Naive thymus-derived CD4-positive, alpha-beta T cell (primary cell): ENCODE results near the gene TBC1D16. TPM values are rescaled to one million over a fixed set of nuclear protein-coding genes. Genes with fewer than 3 reads are reported as not detected.
A peak's percentile ranks its signal among the peaks of the same experiment; 100 is the strongest.

Experiments used
- ATAC-seq: fragments of 150-1000 bp; cut with Tn5 transposase; 2 replicates; pipeline ENCODE4 v1.10.0; 2021; ENCODE audit warnings: mild to moderate bottlenecking, moderate library complexity
- CTCF ChIA-PET: fragments of 350-600 bp; sonication (Branson Sonifier 250); formaldehyde crosslinking; loops from one replicate; lab custom pipeline; 2021; ENCODE audit warnings: antibody characterized with exemption; lab: Charles Lee
- POLR2A ChIA-PET: fragments of 350-600 bp; sonication (Branson Sonifier 250); formaldehyde crosslinking; loops from one replicate; lab custom pipeline; 2021; ENCODE audit warnings: antibody characterized with exemption, inconsistent platforms; lab: Charles Lee
- DNase-seq, 9 donors: peaks; one replicate each; pipeline versions ENCODE4 v3.0.0 to v3.0.0-alpha.2; 2020 to 2022; ENCODE audit warnings: mixed read lengths in 1 of 9
- H3K27ac ChIP-seq: one replicate; pipeline ENCODE4 v1.7.0; 2013; ENCODE audit warnings: mild to moderate bottlenecking, low read depth, low read length, moderate library complexity
- H3K27me3 ChIP-seq, 2 donors: one replicate each; pipeline ENCODE4 v1.7.0; 2013; ENCODE audit warnings: low read length in 2 of 2, mild to moderate bottlenecking in 2 of 2, moderate library complexity in 2 of 2; ENCODE audit not compliant: control insufficient read depth in 2 of 2, insufficient read depth in 2 of 2
- H3K36me3 ChIP-seq, 3 experiments: 1 replicate in 2 of 3; 2 replicates in 1 of 3; pipeline ENCODE4 v1.7.0; 2013; ENCODE audit warnings: low read length in 3 of 3, mild to moderate bottlenecking in 3 of 3, moderate library complexity in 1 of 3; ENCODE audit not compliant: insufficient read depth in 3 of 3, control insufficient read depth in 2 of 3
- H3K4me1 ChIP-seq, 2 donors: one replicate each; pipeline ENCODE4 v1.7.0; 2013; ENCODE audit warnings: low read length in 2 of 2, mild to moderate bottlenecking in 2 of 2, moderate library complexity in 1 of 2; ENCODE audit not compliant: control insufficient read depth in 2 of 2, insufficient read depth in 2 of 2
- H3K4me3 ChIP-seq: 2 replicates; pipeline ENCODE4 v1.7.0; 2013; ENCODE audit warnings: mild to moderate bottlenecking, low read length
- H3K9me3 ChIP-seq, 3 experiments: 1 replicate in 2 of 3; 2 replicates in 1 of 3; pipeline ENCODE4 v1.7.0; 2013; ENCODE audit warnings: low read length in 3 of 3; ENCODE audit not compliant: control insufficient read depth in 2 of 3
- H3K27ac Mint-ChIP-seq, 9 donors: one replicate each; pipeline ENCODE4 v1.8.0; 2020 to 2022; ENCODE audit warnings: mixed read lengths in 9 of 9, mild to moderate bottlenecking in 8 of 9, moderate library complexity in 5 of 9, inconsistent platforms in 2 of 9
- H3K27me3 Mint-ChIP-seq, 5 donors: one replicate each; pipeline ENCODE4 v1.8.0; 2021 to 2022; ENCODE audit warnings: mixed read lengths in 5 of 5, mild to moderate bottlenecking in 1 of 5
- H3K36me3 Mint-ChIP-seq, 5 donors: one replicate each; pipeline ENCODE4 v1.8.0; 2020 to 2022; ENCODE audit warnings: mixed read lengths in 5 of 5, mild to moderate bottlenecking in 3 of 5, inconsistent platforms in 1 of 5
- H3K4me1 Mint-ChIP-seq, 7 donors: one replicate each; pipeline ENCODE4 v1.8.0; 2020 to 2022; ENCODE audit warnings: mixed read lengths in 7 of 7, mild to moderate bottlenecking in 3 of 7, inconsistent platforms in 1 of 7
- H3K4me3 Mint-ChIP-seq, 10 donors: one replicate each; pipeline ENCODE4 v1.8.0; 2020 to 2022; ENCODE audit warnings: mild to moderate bottlenecking in 10 of 10, mixed read lengths in 10 of 10, moderate library complexity in 6 of 10, inconsistent platforms in 2 of 10
- H3K9me3 Mint-ChIP-seq, 11 donors: one replicate each; pipeline ENCODE4 v1.8.0; 2020 to 2022; ENCODE audit warnings: mixed read lengths in 11 of 11, mild to moderate bottlenecking in 4 of 11, inconsistent platforms in 1 of 11, moderate library complexity in 1 of 11
- intact Hi-C, 2 donors: fragments of 100-400 bp; cut with micrococcal nuclease; formaldehyde crosslinking; loops; one replicate each; pipeline ENCODE4 v1.15.1; 2023
- polyA plus RNA-seq, 2 donors: library from polyadenylated mRNA; unstranded; fragments of 300-500 nt; fragmentation: Illumina TruSeq; gene quantifications; one replicate each; pipeline ENCODE4 v1.2.3, GENCODE V29; 2021
- total RNA-seq, 6 experiments: library from RNA in 5 of 6; stranded (reverse) in 5 of 6; gene quantifications; 1 replicate in 5 of 6; 2 replicates in 1 of 6; pipeline ENCODE4 v1.2.3 and lab custom pipeline; 2021 to 2026

Gene TBC1D16
- total and polyA plus RNA-seq, 7 experiments from 2014 or later = 0.44 to 2.5 (median 1.2) TPM

DNA sequence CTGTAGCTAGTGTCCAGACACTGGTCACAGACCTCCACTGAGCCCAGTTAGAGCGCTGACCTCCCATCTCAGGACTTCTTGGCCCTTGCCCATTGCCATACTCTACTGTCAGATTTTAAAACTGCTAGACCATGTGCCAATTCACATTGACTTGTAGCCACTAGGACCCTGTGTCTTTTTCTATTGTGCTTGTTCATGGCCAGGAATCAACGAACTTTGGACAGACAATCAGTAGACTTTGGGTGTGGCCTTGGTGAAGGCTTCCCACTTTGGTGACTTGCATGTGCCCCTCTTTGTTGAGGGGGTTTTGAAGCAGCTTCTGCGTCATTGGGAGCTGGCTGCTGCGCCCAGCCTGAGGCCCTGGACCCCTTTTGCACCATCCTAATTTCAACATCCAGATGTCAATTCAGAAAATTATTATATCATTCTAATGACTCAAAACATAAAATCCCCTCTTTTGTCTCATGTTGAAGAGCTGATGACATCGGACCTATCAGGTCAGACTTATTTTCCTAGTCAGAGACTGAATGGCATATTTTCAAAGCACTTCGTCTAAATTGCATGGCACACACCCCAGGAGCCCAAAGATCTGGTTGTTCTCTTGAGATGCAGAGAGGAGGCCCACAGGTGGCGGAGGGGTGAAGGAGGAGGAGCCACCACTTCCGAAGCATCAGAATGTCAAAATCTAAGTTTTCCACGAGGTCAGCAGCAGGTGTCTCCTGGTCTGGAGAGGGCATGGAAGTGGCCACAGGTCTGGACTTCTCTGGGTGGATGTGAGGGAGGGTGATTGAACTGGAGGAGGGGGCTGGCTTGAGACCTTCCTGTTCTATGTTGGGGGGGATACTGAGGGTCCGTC lies 103.0 kb downstream of the TBC1D16 start:
- Mint-ChIP-seq H3K27me3 (peaks cover 4 to 61% (median 30%) of the 10 kb centered on the region in 5 donors), H3K4me3 (peak overlapping the region in 1 of 10 donors; percentile 30), H3K27ac (no peak overlapping the region), H3K4me1 (peaks cover 3 to 39% (median 15%) of the 10 kb centered on the region in 7 donors), H3K9me3 (no peaks in the 10 kb centered on the region), H3K36me3 (no peaks in the 10 kb centered on the region)
- ATAC-seq = no peak
- no peak for DNase-seq
- H3K9me3 ChIP-seq = no peaks in the 10 kb centered on the region
- ChIA-PET CTCF (no interaction called here), POLR2A (no interaction called here)
- H3K27me3 ChIP-seq = peaks cover 0 to 5% of the 10 kb centered on the region in 2 donors
- H3K27ac ChIP-seq = no peak overlapping the region
- peaks cover 5 to 22% of the 10 kb centered on the region in 2 donors for H3K4me1 ChIP-seq
- intact Hi-C loops = no loop called here
- no peaks in the 10 kb centered on the region for H3K36me3 ChIP-seq
- no peak overlapping the region for H3K4me3 ChIP-seq

DNA sequence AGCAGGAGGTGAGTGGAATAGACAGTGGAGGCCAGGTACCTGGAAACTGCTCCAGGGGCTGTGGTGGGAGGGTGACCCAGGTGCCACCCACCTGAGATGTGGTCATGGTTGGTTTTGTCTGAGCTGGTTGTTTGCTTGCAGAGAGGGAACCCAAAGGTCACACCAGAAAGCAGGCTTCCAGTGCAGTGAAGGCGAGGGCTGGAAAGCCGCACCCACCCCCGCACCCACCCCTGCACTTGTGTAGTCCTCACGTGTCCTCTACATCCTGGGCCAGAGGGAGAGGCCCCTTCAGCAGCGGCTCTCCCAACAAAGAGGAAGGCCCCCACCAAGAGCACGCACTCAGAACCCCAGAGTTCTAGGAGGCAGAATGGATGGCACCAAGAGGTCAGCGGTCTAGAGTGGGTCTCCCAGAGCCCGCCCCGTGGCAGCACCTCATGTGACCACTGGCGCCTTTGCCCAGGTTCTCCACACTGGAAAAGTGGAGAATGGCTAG lies 103.8 kb downstream of the TBC1D16 start:
- Mint-ChIP-seq H3K9me3 (no peaks in the 10 kb centered on the region), H3K36me3 (no peaks in the 10 kb centered on the region), H3K4me1 (peaks cover 10 to 36% (median 15%) of the 10 kb centered on the region in 7 donors), H3K4me3 (peak overlapping the region in 1 of 10 donors; percentile 5), H3K27ac (no peak overlapping the region), H3K27me3 (peaks cover 4 to 60% (median 27%) of the 10 kb centered on the region in 5 donors)
- no peaks in the 10 kb centered on the region for H3K9me3 ChIP-seq
- H3K4me3 ChIP-seq = no peak overlapping the region
- no peaks in the 10 kb centered on the region for H3K36me3 ChIP-seq
- POLR2A ChIA-PET = no interaction called here
- ATAC-seq (no peak), DNase-seq (no peak)
- CTCF ChIA-PET = no interaction called here
- H3K27me3 ChIP-seq = peaks cover 0 to 5% of the 10 kb centered on the region in 2 donors
- H3K4me1 ChIP-seq = peaks cover 5 to 17% of the 10 kb centered on the region in 2 donors
- intact Hi-C loops = no loop called here
- H3K27ac ChIP-seq = no peak overlapping the region

DNA sequence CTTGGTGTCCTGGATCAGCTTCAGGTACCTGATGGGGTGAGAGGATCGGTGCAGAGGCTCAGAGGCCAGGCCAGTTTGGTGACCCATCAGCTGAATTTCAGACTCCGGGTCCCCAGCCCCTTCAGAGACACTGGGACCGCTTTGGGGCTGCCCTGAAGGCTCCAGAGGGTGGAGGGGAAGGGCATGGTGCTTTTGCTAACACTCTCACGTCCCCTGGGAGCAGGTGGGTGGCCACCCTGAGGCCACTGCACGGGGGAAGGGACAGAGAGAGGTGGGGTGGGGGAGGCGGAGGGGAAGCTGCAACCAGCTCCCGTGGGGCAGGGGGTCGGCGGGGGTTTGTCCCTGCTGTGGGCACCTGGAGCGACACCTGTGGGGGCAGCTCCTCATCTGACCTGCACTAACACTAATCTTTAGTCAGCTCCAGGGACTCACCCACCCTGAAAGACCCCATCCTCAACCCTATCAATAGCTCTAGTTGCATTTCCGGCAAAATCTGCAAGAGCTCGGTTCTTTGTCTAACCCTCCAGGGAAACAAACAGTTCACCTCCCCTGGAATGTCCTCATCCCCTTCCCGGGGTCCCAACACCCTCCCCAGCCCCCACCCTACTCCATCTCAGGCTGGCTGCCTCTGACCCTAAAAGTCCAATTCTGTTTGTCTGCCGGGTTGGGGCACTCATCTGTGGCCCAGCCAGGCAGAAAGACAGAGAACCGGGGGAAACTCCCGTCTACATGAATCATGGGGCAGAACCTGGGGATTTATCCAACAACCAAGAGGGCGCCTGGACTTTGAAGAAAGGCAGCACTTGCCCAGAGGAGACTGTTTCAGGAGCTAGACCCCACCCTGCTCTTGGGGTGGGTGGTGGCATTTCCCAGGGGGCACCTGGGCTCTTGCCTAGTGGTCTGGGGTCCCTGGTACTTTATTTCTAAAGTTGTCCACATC lies 104.5 kb downstream of the TBC1D16 start:
- no peaks in the 10 kb centered on the region for H3K9me3 ChIP-seq
- Mint-ChIP-seq H3K27me3 (peaks cover 4 to 60% (median 27%) of the 10 kb centered on the region in 5 donors), H3K4me1 (peaks cover 10 to 29% (median 15%) of the 10 kb centered on the region in 7 donors), H3K9me3 (no peaks in the 10 kb centered on the region), H3K4me3 (peak overlapping the region in 2 of 10 donors; percentile 37 to 58), H3K36me3 (no peaks in the 10 kb centered on the region), H3K27ac (no peak overlapping the region)
- peaks cover 0 to 5% of the 10 kb centered on the region in 2 donors for H3K27me3 ChIP-seq
- intact Hi-C loops = no loop called here
- no peak for ATAC-seq
- POLR2A ChIA-PET = interaction anchor here (0.5 kb wide), 1 partner anchor 212 kb away, joined by 3 read pairs; no protein-coding TSS in a partner anchor
- H3K4me1 ChIP-seq = peaks cover 0 to 10% of the 10 kb centered on the region in 2 donors
- H3K27ac ChIP-seq = no peak overlapping the region
- no peak overlapping the region for H3K4me3 ChIP-seq
- no peaks in the 10 kb centered on the region for H3K36me3 ChIP-seq
- CTCF ChIA-PET = no interaction called here
- no peak for DNase-seq

DNA sequence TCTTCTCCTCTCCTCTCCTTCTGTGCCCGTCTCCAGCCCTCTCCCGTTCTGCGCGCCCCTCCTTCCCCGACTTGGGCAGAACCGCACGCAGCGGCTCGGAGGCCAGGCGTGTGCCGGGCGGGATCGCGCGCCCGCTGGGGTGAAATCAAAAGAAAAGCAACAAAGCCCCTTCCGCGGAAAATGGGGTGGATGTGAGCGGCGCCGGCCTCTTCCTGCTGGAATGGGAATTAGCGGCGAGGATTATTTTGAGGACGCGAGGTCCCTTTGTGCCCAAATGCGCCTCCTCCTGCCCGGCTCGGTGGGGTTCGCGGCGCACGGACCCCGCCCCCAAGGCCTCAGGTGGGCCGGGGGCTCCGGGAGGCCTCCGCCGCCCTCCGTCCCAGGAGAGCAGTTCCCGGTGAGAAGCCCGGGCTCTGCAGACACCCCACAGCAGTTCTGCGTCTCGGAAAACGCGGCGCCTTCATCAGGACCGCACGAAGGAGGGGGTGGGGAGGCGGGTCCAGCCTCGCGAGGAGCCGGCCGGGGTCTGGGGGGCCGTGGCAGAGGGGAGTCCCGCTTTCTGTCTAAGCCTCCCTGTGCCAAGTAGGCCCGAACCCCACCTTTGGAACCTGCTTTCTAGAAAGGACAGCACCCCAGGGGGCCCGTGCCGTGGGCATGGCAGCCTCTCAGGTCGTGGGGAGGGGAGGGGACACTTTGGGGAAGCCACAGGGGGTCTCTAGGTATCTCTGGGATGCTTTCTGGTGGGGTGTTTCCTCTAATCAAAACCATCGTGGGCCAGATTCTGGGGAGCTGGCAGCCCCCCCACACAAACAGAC lies 105.4 kb downstream of the TBC1D16 start:
- Mint-ChIP-seq H3K27me3 (peaks cover 4 to 55% (median 27%) of the 10 kb centered on the region in 5 donors), H3K9me3 (no peaks in the 10 kb centered on the region), H3K27ac (no peak overlapping the region), H3K4me3 (peak overlapping the region in 2 of 10 donors; percentile 37 to 58), H3K36me3 (no peaks in the 10 kb centered on the region), H3K4me1 (peaks cover 7 to 21% (median 13%) of the 10 kb centered on the region in 7 donors)
- ChIA-PET CTCF (no interaction called here), POLR2A (interaction anchor here (0.5 kb wide), 1 partner anchor 211 kb away, joined by 3 read pairs; no protein-coding TSS in a partner anchor)
- Histone ChIP-seq H3K36me3 (no peaks in the 10 kb centered on the region), H3K27ac (no peak overlapping the region), H3K4me1 (peaks cover 0 to 4% of the 10 kb centered on the region in 2 donors), H3K4me3 (no peak overlapping the region), H3K27me3 (peaks cover 0 to 5% of the 10 kb centered on the region in 2 donors), H3K9me3 (no peaks in the 10 kb centered on the region)
- ATAC-seq (no peak), DNase-seq (no peak)
- intact Hi-C loops = no loop called here

DNA sequence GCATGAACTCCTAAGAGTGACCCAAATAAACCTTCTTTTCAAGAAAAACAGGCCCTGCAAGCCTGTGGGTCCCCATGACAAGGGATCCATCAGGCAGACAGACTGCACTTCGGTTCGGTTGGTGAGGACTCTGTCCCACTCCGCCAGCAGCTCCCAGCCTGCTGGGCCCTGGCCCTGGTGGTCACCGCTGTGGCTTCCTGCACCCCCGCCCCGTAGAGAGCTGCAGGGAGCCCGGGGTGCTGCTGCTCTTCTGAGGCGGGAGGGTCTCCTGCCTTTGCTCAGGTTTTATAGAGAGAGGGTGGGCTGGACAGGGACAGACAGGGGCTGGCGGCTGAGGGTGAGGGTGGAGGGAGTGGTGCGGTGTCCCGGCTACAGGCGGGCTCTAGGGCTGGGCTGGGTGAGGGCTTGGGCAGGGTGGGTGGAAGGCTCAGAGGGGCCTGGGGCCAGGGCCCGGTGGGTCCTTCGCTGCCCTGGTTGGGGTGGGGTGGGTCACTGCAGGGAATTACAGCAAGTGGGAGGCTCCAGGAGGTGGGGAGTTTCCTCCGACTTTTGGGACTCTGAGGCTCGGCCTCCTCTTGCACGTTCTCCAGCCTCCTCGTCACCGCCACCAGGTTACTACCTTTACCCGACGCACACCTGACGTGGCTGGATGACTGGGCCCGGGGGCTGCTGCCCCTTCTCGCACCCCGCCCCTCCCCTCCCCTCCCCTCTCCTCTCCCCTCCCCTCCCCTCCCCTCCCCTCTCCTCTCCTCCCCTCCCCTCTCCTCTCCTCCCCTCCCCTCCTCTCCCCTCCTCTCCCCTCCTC lies 106.2 kb downstream of the TBC1D16 start:
- intact Hi-C loops = loop anchor here in 1 of 2 donors (10.0 kb wide), 1 partner anchor 185 kb away; no protein-coding TSS in a partner anchor
- Histone ChIP-seq H3K4me1 (peaks cover 0 to 4% of the 10 kb centered on the region in 2 donors), H3K36me3 (no peaks in the 10 kb centered on the region), H3K27ac (no peak overlapping the region), H3K9me3 (no peaks in the 10 kb centered on the region), H3K27me3 (peaks cover 0 to 5% of the 10 kb centered on the region in 2 donors), H3K4me3 (no peak overlapping the region)
- ATAC-seq (no peak), DNase-seq (no peak)
- H3K27me3 Mint-ChIP-seq = peaks cover 4 to 55% (median 27%) of the 10 kb centered on the region in 5 donors
- no peak overlapping the region for H3K27ac Mint-ChIP-seq
- POLR2A ChIA-PET = no interaction called here
- H3K4me3 Mint-ChIP-seq = peak overlapping the region in 1 of 10 donors; percentile 35
- CTCF ChIA-PET = no interaction called here
- H3K36me3 Mint-ChIP-seq = no peaks in the 10 kb centered on the region
- H3K9me3 Mint-ChIP-seq = no peaks in the 10 kb centered on the region
- H3K4me1 Mint-ChIP-seq = peaks cover 7 to 21% (median 13%) of the 10 kb centered on the region in 7 donors
